K562 (cell line): ENCODE measurements around the gene MTARC2.

Experiments used
- FOXA1 ChIP-seq: fragments of 450-650 bp; IDR thresholded peaks from 2 replicates; pipeline ENCODE4 v1.6.1; 2016; ENCODE audit warnings: mild to moderate bottlenecking, borderline replicate concordance
- NR3C1 ChIP-seq: sonication (generic); formaldehyde crosslinking; IDR thresholded peaks from 2 replicates; pipeline ENCODE4 v1.8.1; 2022; ENCODE audit warnings: missing genetic modification reagents
- POLR2G ChIP-seq: fragments of 200-400 bp; formaldehyde crosslinking; IDR thresholded peaks from 2 replicates; pipeline ENCODE4 v1.6.1; 2017; ENCODE audit warnings: low read depth, mild to moderate bottlenecking, antibody characterized with exemption, low read length, moderate library complexity
- SMARCC2 ChIP-seq: fragments of 450-650 bp; IDR thresholded peaks from 2 replicates; pipeline ENCODE4 v1.6.1; 2017; ENCODE audit warnings: antibody characterized with exemption, moderate library complexity, mild to moderate bottlenecking, low read depth
- SRSF1 ChIP-seq: fragments of 200-400 bp; formaldehyde crosslinking; IDR thresholded peaks from 2 replicates; pipeline ENCODE4 v1.6.1; 2017; ENCODE audit warnings: mild to moderate bottlenecking, low read depth, low read length, moderate library complexity
- ZNF384 ChIP-seq: IDR thresholded peaks from 2 replicates; pipeline ENCODE4 v1.6.1; 2012; ENCODE audit warnings: low read depth, low read length, improper control_type of control experiment
- TF ChIP-seq, protein P1 (sequence below): fragments of 250-450 bp; sonication (Bioruptor Pico); IDR thresholded peaks from 2 replicates; pipeline ENCODE4 v1.5.0; 2020; ENCODE audit warnings: mild to moderate bottlenecking
- TF ChIP-seq, protein P2 (sequence below), 3 experiments: IDR thresholded peaks in 2 of 3; conservative IDR thresholded peaks in 1 of 3; 2 replicates each; pipeline ENCODE4 v1.5.1; 2011 to 2012; ENCODE audit warnings: low read length in 3 of 3, mild to moderate bottlenecking in 3 of 3, control low read depth in 2 of 3, improper control_type of control experiment in 1 of 3, inconsistent platforms in 1 of 3, low read depth in 1 of 3, mixed read lengths in 1 of 3, moderate library complexity in 1 of 3; ENCODE audit not compliant: insufficient read depth in 2 of 3
- TF ChIP-seq, protein P3 (sequence below), 2 experiments: fragments of 450-650 bp; formaldehyde crosslinking in 1 of 2; IDR thresholded peaks; 2 replicates each; pipeline versions ENCODE4 v1.4.0 to v1.6.1; 2014 to 2020; ENCODE audit warnings: mild to moderate bottlenecking in 2 of 2, borderline replicate concordance in 1 of 2, low read depth in 1 of 2

DNA sequence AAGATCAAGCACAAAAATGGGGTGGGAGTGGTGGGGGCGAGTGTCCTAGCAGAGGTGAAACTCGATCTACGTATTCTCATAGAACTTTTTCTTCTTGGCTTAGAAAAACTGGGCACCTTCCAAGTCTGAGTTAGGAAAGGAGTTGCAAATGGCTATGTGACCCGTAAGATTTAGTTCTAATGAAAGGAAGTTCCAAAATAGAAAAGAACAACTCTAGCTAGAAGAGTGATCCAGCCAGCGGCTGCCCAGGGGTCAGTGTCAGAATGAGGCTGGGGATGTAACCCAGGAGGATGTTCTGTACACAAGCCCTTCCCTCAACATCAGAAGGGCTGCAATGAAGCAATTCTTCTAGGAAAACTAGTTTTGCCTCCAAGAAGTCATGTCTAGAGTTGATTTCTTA lies 43.8 kb downstream of the MTARC2 start:
- TF ChIP-seq, protein P1, sequence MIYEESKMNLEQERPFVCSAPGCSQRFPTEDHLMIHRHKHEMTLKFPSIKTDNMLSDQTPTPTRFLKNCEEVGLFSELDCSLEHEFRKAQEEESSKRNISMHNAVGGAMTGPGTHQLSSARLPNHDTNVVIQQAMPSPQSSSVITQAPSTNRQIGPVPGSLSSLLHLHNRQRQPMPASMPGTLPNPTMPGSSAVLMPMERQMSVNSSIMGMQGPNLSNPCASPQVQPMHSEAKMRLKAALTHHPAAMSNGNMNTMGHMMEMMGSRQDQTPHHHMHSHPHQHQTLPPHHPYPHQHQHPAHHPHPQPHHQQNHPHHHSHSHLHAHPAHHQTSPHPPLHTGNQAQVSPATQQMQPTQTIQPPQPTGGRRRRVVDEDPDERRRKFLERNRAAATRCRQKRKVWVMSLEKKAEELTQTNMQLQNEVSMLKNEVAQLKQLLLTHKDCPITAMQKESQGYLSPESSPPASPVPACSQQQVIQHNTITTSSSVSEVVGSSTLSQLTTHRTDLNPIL, result no peak
- no peak for TF ChIP-seq POLR2G
- TF ChIP-seq, protein P2, sequence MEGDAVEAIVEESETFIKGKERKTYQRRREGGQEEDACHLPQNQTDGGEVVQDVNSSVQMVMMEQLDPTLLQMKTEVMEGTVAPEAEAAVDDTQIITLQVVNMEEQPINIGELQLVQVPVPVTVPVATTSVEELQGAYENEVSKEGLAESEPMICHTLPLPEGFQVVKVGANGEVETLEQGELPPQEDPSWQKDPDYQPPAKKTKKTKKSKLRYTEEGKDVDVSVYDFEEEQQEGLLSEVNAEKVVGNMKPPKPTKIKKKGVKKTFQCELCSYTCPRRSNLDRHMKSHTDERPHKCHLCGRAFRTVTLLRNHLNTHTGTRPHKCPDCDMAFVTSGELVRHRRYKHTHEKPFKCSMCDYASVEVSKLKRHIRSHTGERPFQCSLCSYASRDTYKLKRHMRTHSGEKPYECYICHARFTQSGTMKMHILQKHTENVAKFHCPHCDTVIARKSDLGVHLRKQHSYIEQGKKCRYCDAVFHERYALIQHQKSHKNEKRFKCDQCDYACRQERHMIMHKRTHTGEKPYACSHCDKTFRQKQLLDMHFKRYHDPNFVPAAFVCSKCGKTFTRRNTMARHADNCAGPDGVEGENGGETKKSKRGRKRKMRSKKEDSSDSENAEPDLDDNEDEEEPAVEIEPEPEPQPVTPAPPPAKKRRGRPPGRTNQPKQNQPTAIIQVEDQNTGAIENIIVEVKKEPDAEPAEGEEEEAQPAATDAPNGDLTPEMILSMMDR (IDR thresholded peaks at IDR 0.05 in 2 of 3, conservative IDR thresholded peaks at IDR 0.05 in 1 of 3; ENCODE audit: insufficient read depth in 2 of 3, low read depth in 1 of 3, low read length in 3 of 3), result no peak
- TF ChIP-seq SMARCC2, result no peak
- TF ChIP-seq, protein P3, sequence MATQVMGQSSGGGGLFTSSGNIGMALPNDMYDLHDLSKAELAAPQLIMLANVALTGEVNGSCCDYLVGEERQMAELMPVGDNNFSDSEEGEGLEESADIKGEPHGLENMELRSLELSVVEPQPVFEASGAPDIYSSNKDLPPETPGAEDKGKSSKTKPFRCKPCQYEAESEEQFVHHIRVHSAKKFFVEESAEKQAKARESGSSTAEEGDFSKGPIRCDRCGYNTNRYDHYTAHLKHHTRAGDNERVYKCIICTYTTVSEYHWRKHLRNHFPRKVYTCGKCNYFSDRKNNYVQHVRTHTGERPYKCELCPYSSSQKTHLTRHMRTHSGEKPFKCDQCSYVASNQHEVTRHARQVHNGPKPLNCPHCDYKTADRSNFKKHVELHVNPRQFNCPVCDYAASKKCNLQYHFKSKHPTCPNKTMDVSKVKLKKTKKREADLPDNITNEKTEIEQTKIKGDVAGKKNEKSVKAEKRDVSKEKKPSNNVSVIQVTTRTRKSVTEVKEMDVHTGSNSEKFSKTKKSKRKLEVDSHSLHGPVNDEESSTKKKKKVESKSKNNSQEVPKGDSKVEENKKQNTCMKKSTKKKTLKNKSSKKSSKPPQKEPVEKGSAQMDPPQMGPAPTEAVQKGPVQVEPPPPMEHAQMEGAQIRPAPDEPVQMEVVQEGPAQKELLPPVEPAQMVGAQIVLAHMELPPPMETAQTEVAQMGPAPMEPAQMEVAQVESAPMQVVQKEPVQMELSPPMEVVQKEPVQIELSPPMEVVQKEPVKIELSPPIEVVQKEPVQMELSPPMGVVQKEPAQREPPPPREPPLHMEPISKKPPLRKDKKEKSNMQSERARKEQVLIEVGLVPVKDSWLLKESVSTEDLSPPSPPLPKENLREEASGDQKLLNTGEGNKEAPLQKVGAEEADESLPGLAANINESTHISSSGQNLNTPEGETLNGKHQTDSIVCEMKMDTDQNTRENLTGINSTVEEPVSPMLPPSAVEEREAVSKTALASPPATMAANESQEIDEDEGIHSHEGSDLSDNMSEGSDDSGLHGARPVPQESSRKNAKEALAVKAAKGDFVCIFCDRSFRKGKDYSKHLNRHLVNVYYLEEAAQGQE (IDR thresholded peaks at IDR 0.05; ENCODE audit: borderline replicate concordance), result no peak
- TF ChIP-seq, protein P3 (CRISPR knock-in tag; IDR thresholded peaks at IDR 0.05; ENCODE audit: low read depth), result no peak
- TF ChIP-seq NR3C1 (CRISPR knock-in tag), result no peak
- TF ChIP-seq ZNF384, result no peak
- TF ChIP-seq SRSF1, result no peak
- TF ChIP-seq FOXA1, result no peak
